ENCODE measurements around the gene NRXN3.
"Not testable (repeated sequence)": the region's sequence is repeated elsewhere in the genome, so short reads cannot be mapped to it uniquely, and the experiment has no call there.

DNA sequence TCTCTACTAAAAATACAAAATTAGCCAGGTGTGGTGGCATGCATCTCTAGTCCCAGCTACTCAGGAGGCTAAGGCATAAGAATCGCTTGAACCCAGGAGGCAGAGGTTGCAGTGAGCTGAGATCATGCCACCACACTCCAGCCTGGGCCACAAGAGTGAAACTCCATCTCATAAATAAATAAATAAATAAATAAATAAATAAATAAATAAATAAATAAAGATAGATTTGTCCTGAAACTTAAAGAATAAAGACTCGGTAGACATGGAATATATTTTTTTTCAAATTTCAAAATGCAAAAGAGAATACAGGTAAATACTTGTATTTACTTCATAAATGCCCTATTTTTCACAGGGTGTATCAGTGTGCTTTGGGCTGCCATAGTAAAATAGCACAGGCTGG is 317.4 kb downstream of the NRXN3 start:
- TF ChIP-seq, protein P1, sequence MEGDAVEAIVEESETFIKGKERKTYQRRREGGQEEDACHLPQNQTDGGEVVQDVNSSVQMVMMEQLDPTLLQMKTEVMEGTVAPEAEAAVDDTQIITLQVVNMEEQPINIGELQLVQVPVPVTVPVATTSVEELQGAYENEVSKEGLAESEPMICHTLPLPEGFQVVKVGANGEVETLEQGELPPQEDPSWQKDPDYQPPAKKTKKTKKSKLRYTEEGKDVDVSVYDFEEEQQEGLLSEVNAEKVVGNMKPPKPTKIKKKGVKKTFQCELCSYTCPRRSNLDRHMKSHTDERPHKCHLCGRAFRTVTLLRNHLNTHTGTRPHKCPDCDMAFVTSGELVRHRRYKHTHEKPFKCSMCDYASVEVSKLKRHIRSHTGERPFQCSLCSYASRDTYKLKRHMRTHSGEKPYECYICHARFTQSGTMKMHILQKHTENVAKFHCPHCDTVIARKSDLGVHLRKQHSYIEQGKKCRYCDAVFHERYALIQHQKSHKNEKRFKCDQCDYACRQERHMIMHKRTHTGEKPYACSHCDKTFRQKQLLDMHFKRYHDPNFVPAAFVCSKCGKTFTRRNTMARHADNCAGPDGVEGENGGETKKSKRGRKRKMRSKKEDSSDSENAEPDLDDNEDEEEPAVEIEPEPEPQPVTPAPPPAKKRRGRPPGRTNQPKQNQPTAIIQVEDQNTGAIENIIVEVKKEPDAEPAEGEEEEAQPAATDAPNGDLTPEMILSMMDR (conservative IDR thresholded peaks at IDR 0.05; ENCODE audit: low read depth, low read length), result not testable (repeated sequence)
- TF ChIP-seq EZH2phosphoT487 (IDR thresholded peaks at IDR 0.05; ENCODE audit: borderline replicate concordance, low read length), result not testable (repeated sequence)
